Hematopoietic multipotent progenitor cell treated with erythropoietin and hydrocortisone succinate and interleukin-3 and kit ligand, for 4 days (in vitro differentiated cells): ENCODE data around the gene CACHD1.

ENCODE experiments used
- DNase-seq: peaks from one replicate; pipeline ENCODE4 v3.0.0-alpha.2; 2015

Gene CACHD1

DNA sequence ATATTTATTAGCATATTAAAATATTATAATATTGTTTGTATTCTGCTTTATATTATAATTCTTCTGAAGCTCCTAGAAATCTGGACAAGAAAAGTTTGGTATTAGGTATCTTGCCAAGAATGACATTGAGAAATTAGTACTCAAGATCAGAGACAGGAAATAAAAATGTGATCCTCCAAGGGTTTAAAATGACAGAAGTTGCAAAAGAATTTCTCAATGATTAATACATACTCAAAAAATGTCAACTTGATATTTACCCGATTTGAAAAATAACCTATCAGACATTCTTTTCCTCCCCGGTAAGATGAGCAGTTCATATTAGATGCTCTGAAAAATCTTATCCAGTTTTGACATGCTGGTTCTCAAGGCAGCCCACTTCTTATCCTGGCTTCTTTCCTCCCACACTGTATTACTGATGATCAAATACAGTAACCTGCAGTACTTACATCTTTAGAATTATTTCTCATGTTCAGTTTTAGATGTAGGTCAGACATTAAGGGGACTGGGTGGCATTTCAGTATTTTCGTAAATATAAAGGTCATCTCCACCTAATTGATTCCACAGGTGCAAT lies 55.3 kb downstream of the CACHD1 start:
- no peak for DNase-seq

DNA sequence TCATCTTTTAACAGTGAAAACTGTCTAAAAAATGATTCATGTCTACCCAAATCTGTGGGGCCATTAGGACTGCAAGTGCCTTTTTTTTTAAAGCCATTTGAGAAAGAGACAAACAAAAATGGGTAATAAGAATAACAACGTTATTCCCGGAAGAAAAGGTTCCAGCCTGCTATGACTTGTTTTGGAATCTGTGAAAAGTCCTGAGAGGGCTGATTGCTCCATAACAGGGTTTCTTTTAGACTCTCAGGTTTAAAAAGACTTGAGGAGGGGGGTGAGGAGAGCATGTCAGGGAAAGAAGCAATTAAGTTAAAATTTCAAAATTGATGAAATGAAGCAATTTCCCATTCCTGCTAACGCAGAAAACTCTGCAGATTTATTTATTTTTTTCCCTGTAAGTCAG lies 56.4 kb downstream of the CACHD1 start:
- DNase-seq, result no peak

DNA sequence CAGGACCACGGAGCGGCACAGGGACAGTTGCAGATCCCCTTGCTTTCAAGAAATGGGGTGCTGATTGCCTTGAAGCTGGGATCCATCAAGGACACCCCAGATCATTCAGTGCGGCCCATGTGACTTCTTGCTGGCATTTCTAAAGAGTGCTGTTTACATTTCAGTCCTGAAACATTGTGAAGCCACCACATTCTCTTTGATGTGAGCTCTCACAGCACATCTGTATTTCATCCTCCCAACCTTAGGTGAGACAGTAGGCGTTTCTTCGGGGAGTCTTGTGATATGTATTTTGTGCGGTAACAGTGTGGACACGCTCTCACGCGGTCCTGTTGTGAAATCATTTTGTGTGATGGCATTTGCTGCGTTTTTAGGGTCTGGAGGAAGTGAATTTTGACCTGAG lies 57.2 kb downstream of the CACHD1 start:
- no peak for DNase-seq

DNA sequence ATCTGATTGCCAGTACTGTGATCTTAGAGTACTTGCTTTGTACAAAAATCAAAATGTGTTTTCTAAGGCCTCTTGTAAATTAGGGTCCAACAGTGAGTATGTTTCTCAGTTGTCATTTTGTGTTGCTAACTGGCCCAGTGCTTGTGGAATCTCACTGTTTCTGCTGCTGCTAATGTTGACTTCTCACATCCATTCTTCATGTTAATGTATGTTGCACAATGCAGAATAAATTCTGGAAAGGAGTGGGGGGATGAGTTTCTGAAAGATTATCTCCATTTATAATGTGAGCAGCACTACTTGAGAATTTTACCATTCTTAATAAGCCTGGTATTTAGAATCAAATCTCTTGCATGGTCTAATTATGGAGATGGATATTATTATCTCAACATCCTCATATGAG lies 57.9 kb downstream of the CACHD1 start:
- no peak for DNase-seq

DNA sequence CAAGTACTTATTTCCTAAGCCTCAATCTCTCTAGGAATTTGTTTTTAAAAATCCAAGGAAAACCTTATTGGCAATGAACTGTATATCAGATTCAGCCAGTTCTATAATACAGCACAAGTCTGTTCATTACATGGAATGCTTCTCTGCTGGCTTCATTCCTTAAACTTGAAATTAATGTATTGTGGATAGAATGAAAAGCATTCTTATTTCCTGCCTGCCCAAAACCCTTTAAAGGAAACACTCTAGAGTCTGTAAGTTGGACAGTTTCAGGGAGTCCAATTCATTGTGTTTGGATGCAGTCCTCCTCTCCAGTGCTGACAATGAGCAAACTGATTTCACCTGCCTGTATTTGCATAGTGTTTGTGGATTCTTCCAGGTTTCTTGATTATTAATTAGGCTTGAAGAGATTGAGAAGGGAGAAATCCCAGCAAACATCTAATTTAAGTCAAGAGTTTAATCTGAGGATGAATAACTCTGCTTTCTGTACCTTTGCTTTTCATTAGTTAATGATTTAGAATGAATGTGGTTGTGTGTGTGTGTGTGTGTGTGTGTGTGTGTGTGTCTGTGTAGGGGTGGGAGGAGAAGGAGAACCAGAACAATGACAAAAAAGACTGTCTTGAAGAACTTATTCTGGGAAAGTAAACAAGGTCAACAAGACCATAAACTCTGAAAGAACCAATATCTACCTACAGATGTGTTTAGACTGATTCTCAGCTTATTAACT lies 61.2 kb downstream of the CACHD1 start:
- no peak for DNase-seq

DNA sequence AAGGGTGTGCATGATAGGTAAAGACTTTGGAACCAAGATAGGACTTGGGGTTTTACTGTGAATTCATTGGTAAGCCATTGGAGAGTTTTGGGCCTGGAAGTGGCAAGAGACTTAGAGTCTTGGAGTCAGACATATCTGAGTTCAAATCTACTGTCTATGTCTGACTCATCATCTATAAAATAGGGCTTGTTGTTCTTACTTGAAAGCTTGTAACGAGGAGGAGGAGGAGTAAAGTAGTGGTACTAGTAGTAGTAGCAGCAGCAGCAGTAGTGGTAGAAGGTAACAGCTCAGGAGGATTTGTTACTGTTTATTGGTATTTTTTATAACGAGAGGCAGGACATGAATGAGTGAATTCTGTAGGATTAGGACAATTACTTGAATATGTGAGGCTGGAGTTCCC lies 62.7 kb downstream of the CACHD1 start:
- DNase-seq, result no peak

DNA sequence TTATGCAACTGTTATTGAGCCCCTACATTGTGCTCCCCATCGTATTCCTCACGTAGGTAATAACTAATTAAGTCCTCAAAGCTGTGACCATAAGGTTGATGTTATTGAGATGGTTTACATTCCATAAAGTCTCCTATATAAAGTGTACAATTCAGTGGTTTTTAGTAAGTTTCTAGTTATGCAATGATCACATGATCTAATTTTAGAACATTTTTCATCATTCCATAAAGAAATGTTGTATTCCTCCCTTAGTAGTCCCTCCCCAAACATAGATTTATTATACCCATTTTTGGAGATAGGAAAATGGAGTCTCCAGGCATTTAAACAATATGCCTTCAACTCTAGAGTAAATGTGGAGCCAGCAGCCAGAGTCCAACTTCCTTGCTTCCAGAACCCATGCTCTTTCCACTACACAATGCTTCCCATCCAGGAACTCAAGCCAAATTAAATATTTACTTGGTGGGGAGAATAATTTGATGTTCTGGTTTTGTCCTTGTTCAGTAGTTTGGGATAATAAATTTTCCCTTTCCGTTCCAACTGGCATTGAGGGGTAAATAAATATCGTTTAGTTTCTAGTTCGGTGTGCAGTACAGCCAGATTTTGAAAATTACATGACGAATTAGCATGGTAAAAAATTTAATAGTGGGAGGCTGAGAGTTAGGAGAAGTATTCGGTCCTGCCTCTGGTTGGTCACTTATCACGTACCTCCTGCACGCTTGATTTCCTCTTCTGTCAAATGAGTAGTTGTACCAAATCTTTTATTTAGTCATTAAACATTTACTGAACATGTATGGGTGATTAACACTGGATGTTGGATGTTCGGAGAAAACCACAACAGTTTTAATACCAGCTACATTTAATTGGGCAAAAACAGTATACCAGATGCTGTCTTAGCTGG lies 66.3 kb downstream of the CACHD1 start:
- DNase-seq, result no peak

DNA sequence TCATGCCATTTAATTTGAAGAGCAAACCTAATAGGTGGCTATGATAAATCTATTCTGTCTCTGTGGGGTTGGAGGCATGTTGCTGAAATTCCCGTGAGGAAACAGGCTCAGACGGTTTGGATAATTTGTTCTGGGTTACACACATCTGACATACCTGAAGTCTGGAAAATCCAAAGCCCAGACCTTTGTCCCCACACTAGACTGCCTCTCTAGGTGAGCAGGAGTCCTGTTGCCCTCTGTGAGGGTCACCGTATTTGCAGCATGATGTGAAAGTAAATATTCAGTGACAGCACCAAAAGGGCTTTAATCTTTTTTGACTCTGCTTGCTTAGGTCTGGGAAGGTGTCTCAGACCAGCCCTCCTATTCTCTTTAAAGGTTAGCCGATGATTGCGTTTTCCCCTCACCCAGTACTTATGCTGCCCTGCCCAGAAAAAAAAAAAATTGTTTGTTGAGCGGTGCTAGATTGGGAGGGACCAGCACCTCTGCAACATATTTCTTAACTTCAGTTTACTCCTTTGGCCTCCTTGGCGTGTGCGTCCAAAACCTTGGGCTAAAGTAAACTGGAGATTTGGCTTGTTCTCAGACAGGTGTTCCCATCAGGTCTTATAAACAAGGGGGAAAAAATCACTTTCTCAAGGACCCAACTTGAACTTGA lies 67.0 kb downstream of the CACHD1 start:
- no peak for DNase-seq

DNA sequence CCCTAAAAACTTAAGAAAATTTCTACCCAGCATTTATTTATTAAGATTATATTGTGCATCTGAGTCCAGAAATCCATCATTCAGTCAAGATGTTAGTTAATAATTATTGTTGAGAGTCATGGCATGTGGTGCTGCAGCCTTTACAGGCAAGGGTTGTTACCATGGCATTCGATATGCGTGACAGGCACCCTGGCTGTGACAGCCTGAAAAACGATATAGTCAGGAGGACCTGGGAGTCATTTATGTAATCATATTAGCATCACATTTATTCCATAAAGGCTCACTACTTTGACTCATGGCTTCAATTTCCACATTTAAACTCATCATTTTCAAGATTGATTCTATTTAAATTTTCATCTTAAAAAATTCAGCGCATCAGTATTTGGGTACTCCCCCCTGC lies 68.0 kb downstream of the CACHD1 start:
- no peak for DNase-seq

DNA sequence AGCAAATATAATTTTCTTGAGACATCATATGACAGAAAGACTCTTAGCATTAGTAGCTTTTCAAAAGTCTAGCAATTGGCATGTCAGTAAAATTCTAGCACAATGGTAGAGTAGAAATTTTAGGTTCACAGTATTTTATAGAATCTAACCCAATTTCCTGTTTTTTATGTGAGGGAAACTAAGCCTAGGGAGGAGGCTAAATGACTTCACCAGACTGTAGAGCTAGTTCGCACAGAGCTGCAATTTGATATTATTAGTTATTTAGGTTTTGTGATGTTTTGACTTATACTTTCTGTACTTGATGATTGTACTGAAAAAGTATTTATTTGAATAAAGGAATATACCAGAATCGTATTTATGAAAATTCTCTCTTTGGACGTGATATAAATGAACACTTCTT lies 68.5 kb downstream of the CACHD1 start:
- DNase-seq, result no peak

DNA sequence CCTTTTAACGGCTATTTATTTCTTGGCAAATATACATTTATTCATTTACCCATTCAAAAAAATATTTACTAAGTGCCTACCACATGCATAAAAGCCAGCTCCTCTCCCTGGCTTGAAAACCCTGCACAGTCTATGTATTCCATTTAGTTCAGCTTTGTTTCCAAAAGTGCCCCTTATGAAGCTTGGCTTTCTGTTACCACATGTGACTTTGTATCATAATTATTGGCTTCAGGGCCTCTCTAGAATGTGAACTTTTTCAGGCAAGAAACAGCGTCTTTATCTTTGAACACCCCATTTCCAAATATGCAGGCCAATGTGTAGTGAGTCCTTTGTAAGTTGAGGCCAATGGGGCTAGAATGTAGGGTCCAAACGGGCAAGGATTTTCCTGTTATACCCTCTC lies 69.4 kb downstream of the CACHD1 start:
- no peak for DNase-seq

DNA sequence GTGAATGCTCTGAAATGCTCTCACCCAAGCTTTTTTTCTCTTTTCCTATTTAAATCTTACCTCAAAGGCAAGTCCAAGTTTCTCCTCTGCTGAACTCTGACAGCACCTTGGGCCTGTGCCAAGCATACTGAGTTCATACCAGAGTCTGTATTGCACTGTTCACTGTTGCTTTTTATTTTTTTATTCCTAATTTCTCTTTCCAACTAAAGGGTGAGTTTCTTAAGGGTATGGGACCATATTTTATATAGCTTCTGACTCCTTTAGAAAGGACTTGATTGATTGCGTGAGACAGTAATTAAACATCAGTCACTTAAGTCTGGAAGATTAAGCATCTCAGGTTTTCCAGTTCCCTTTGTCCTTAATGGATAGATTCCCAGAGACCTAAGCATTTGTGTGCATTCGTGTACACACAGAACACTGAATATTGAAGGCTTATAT lies 69.9 kb downstream of the CACHD1 start:
- DNase-seq, result no peak

DNA sequence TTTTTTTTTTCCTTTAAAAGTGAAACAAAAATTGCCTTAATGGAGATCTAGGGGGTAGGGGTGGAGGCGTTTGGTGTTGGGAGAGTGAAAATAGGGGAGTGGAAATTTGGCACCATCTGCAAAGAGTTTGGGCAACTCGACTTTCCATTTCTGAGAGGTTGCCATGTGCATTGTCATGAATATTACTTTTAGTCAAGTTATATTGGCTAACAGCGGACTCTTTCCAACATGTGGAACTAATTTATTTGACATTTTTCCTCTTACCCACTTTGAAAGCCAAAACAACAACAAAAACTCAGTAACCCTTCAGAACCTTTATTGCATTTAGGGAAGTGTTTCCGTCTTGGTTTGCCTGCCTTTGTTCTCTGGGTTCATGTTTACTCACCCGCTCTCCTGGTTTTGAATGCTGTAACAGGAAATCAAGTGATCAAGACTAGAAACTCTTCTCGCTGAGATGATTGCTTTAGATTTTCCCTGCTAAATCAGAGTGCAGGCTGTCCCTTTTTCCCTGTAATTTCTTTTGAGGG lies 70.4 kb downstream of the CACHD1 start:
- DNase-seq, result no peak

DNA sequence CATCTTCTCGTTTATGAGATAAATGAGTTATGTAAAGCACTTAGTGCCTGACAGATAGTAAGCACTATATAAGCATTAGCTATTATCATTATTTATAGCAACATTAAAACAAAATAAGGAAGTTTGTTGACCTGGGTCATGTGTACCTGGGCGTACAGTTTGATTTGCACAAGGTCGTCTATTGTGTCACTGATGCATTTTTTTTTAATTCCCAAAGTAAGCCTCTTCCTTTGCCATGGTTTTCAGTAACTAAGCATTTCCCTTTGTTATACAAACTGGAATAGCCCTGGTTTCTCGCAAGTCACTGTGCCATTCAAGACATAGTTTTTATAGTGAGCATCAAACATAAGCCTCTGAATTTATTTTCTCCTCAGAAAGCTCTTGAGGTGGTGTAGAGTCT lies 72.2 kb downstream of the CACHD1 start:
- no peak for DNase-seq

DNA sequence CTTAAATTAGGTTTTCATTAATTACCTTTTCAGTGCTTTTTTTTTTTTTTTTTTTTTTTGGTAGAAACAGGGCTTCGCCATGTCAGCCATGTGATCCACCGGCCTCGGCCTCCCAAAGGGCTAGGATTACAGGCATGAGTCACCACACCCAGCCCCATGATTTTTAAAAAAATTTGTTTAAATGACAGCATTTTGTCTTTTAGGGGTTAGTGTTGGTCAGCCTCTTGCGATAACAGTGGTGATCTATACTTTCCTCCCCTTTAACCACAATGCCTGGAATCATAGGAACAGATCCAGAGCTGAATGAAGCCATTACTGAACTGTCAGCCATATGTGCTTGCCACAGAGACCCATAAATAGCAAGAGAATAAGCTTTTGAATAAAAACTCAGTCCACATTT lies 73.9 kb downstream of the CACHD1 start:
- no peak for DNase-seq

DNA sequence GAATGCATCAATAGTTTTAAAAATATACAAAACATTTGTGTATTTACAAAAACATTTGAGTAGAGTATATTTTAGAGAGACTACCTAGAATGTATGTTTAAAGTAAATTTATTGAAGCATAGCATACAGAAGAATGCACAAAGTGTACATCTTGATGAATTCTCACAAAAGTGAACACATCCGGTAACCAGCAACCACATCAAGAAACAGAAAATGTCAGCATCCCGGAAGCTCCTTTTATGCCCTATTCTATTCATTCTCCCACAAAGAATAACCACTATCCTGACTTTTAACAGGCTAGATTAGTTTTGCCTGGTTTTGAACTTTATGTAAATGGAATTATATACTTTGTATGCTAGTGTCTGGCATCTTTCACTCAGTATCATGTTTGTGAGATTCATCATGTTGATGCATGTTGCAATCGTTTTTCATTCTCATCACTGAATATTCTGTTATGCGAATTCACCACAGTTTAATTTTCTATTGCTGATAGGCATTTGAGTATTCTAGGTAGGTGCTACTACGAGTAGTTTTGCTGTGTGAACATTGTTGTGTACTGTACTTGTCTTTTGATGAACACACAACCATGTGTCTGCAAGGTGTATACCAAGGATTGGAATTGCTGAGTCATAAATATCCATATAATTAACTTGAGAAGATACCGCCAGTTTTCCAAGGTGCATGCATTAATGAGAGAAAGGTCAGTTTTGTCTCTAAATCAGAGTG lies 75.4 kb downstream of the CACHD1 start:
- no peak for DNase-seq

DNA sequence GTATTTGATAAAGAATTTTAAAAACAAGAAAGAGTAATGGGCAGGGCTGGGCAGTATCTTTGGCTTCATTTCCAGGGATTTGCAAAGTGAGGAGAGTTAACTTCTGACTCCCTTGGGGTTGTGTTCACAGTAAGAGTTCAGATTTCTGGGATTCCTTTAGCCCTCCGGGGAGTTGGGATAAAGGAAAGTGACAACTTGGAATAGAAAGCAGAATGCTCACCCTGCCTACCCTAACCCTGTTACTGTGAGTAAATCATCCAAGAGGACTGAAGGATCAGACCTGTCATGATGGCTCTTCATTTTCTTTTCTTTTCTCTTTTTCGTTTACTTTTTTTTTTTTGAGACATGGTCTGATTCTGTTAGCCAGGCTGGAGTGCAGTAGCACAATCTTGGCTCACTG lies 76.1 kb downstream of the CACHD1 start:
- DNase-seq, result no peak

DNA sequence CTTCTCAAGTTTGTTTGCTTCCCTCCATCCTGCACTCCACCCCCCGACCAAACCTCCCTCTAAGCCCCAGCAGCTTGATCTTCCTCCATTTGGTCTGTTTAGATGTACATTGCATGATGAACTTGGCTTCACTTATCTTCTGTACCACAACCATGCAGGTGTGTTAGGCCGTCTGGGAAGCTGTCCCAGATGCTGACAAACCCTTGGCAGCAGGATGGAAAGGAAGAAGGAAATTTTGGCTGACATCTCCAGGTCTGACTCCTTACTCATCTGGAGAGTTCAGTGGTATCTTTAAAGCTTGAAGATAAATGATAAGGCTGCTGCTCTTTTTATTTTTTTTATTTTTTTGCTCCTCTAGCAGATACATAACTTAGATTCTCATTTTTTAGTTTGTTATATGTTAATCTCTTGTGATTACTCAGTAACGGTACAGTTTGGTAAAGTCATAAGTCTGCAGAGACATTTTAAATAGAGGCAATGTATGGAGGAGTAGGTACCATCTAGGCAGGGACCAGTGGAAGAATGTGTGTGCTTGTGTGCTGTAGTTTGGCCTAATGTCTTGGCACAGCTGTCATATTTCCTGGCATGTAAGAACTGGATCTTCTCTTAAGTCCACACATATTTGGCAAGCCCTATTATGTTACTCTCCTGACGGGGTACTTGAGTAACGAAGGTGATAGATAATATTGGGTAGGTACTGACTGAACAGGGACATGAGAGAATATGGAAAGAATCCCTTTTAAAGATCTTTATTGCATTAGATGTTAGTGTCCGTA lies 79.7 kb downstream of the CACHD1 start:
- no peak for DNase-seq

DNA sequence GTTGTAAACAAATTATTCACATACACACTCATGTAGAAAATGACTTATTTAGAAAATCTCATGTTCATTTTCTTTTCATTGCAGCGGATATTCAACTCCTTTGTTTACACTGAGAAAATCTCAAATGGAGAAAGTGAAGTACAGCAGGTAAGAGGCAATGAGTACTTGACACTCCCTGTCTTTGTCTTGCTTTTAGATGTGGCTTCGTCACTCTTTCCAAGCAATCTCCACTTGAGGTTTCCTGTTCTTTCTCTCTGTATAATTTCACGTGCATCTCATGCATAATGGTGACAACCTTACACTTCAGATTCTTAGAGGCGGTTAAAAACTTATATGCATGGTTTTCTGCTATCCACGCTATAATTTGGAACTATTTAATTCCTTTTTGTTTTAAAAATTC lies 80.6 kb downstream of the CACHD1 start:
- peak; percentile 5 for DNase-seq

DNA sequence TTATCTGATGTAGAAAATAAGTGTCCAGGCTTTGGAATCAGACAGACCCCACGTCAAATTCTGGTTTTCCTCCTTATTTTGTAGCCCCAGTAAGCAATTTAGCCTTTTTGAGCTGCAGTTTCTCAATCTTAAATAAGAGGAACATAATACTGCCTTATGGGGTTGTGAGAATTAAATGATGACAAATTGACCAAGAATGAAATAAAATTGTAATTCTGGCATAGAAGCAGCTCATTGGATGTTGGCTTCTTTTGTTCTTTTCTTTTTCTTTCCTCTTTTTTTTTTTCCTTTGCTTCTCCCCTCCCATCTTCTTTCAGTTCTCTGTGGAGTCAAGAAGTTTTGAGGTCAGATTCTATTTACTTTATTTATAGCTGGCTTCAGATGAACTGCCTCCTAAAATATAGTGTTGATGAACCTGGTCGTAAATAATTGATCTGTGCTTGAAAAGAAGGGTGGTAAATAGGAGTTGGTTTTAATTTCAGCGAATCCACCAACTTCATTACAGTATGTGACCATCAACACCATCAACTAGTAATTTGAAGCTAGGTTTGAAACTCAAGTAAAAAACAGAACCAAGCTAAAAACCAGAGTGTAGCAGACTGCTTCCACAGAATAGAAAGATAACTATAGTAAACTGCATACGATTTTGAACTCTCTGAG lies 81.1 kb downstream of the CACHD1 start:
- no peak for DNase-seq

DNA sequence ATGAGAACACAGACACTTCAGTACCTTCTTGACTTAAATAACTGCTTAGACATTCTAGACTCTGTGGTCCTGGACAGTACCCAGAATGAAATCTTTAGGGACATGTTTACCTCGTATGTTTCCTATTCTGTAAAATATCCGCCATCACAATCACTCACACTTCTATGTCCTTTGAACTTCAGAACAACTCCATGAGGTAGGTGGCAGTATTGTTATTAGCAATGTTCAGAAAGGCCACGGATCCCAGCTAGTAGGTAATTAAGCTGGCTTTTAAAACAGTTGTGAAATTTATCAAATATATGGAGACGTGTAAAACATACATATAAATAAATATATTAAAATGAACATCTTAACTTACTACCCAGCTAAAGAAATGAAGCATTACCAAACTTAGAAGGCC lies 83.4 kb downstream of the CACHD1 start:
- peak; percentile 15 for DNase-seq
